Measurements from ENCODE around the gene EIF4B. TPM values are rescaled to one million over a fixed set of nuclear protein-coding genes. Genes with fewer than 3 reads are reported as not detected.
A peak's percentile ranks its signal among the peaks of the same experiment; 100 is the strongest.

Gene EIF4B
- polyA plus RNA-seq, 1 of the 3 experiments (the other 2 are of a cell fraction): 267 TPM

DNA sequence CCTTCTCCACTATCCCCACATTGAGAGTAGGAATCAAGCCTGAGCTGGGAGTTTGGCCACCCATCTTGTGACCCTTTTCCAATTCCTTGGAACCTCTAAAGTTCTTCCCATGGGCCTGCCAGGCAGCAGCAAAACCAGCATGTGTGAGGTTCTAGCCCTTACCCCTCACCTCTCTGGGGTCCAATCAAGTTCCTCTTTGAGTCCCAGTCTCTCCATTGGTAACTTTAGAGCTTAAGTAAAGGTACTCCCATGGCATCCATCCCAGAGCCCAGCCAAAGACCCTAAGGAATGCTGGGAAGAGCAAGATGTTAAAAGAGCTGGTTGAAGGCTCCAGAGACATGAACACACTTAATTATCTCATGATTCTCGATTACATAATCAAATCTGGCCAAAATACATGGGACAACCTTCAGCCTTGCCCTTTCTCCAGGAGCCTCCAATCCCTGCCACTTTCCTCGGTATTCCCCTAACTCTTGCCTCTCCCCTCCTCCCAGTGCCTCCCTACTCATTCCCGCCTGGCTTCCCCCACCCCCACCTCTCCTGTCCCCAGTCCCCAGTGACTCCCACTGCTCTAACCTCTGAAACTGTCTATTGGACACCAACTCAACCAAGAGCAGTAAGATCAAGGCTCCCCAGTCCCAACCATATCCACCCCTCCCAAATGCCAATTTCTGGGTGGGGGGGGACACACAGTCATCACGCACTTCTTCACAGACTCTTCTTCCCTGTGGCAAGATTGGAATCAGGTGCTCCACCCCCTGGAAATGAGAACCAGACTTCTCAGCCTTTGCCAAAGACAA, 38.8 kb downstream of the EIF4B start:
- Histone ChIP-seq H3K36me3 (replicated peaks in 1 of 2; ENCODE audit: control insufficient read depth in 1 of 2, insufficient read depth in 2 of 2, low read length in 1 of 2) (peaks cover 9 to 12% of the 10 kb centered on the region in 2 experiments), H3K4me2 (peak overlapping the region; percentile 92), H3K79me2 (ENCODE audit: insufficient read depth) (peaks cover 20% of the 10 kb centered on the region), H3K27ac (ENCODE audit: low read depth in 2 of 2, low read length in 1 of 2) (no peak overlapping the region; a peak in 1 of 4 replicates), H3K9ac (no peak overlapping the region), H3K4me3 (ENCODE audit: low read depth in 2 of 2, low read length in 1 of 2) (no peak overlapping the region), H3K27me3 (ENCODE audit: insufficient read depth) (no peaks in the 10 kb centered on the region), H3F3A (replicated peaks; ENCODE audit: insufficient read depth) (peaks cover 44% of the 10 kb centered on the region), H2AFZ (ENCODE audit: low read depth) (no peak overlapping the region), H3K9me2 (no peaks in the 10 kb centered on the region), H4K20me1 (ENCODE audit: insufficient read depth) (no peaks in the 10 kb centered on the region), H3K9me3 (no peaks in the 10 kb centered on the region), H3K4me1 (ENCODE audit: control insufficient read depth in 1 of 2, insufficient read depth in 2 of 2, low read depth in 1 of 2, low read length in 1 of 2) (peaks cover 18 to 40% of the 10 kb centered on the region in 2 experiments)
- ChIA-PET POLR2A (no interaction called here), CTCF (interaction anchor here (0.6 to 13.8 kb wide), 10 partner anchors 9 to 166 kb away, joined by 3 to 182 read pairs (median 4); partner anchors contain the start of gene SOAT2)
- 87% methylated on average over 4 of the region's 4 CpGs for WGBS (ENCODE audit: low lambda C conversion rate)
- DNase-seq: no peak
- TF ChIP-seq GABPA (IDR thresholded peaks at IDR 0.05; ENCODE audit: low read depth) (no peak), RCOR1 (IDR thresholded peaks at IDR 0.05; ENCODE audit: low read length) (no peak), NRF1 (IDR thresholded peaks at IDR 0.05; ENCODE audit: low read depth, low read length) (no peak), RFX5 (IDR thresholded peaks at IDR 0.05; ENCODE audit: low read length) (no peak), EP300 (IDR thresholded peaks at IDR 0.05; ENCODE audit: borderline replicate concordance in 1 of 2, low read depth in 1 of 2, low read length in 1 of 2) (no peak), MEF2A (IDR thresholded peaks at IDR 0.05; ENCODE audit: borderline replicate concordance, low read depth) (no peak), RXRA (IDR thresholded peaks at IDR 0.05; ENCODE audit: borderline replicate concordance, low read depth) (no peak), TAF1 (IDR thresholded peaks at IDR 0.05; ENCODE audit: borderline replicate concordance, low read depth, low read length) (no peak)
- TF ChIP-seq, protein P1, sequence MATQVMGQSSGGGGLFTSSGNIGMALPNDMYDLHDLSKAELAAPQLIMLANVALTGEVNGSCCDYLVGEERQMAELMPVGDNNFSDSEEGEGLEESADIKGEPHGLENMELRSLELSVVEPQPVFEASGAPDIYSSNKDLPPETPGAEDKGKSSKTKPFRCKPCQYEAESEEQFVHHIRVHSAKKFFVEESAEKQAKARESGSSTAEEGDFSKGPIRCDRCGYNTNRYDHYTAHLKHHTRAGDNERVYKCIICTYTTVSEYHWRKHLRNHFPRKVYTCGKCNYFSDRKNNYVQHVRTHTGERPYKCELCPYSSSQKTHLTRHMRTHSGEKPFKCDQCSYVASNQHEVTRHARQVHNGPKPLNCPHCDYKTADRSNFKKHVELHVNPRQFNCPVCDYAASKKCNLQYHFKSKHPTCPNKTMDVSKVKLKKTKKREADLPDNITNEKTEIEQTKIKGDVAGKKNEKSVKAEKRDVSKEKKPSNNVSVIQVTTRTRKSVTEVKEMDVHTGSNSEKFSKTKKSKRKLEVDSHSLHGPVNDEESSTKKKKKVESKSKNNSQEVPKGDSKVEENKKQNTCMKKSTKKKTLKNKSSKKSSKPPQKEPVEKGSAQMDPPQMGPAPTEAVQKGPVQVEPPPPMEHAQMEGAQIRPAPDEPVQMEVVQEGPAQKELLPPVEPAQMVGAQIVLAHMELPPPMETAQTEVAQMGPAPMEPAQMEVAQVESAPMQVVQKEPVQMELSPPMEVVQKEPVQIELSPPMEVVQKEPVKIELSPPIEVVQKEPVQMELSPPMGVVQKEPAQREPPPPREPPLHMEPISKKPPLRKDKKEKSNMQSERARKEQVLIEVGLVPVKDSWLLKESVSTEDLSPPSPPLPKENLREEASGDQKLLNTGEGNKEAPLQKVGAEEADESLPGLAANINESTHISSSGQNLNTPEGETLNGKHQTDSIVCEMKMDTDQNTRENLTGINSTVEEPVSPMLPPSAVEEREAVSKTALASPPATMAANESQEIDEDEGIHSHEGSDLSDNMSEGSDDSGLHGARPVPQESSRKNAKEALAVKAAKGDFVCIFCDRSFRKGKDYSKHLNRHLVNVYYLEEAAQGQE (IDR thresholded peaks at IDR 0.05; ENCODE audit: low read depth, low read length): no peak

DNA sequence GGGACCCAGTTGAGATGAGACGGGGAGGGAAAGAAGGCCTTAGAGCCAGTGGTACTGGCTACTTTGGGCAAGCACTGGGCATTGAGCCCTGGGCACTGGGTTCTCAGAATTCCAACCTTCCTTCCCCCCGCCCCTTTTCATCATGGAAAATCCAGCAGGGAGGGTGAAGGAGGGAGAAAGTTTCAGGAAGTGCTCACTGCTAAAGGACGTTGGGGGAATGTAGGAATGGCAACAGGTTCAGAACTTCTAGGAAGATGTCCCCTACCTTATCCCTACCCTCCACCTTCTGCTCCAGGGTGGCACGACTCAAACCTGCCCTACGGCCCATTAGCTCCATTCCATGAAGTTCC, 39.4 kb downstream of the EIF4B start:
- no peaks in the 10 kb centered on the region for H4K20me1 ChIP-seq (ENCODE audit: insufficient read depth)
- peaks cover 18 to 46% of the 10 kb centered on the region in 2 experiments for H3K4me1 ChIP-seq (ENCODE audit: control insufficient read depth in 1 of 2, insufficient read depth in 2 of 2, low read depth in 1 of 2, low read length in 1 of 2)
- TF ChIP-seq ELF1 (IDR thresholded peaks at IDR 0.05) (no peak), NRF1 (IDR thresholded peaks at IDR 0.05; ENCODE audit: low read depth, low read length) (no peak), YY1 (IDR thresholded peaks at IDR 0.05; ENCODE audit: low read depth) (no peak), TEAD4 (IDR thresholded peaks at IDR 0.05; ENCODE audit: borderline replicate concordance, insufficient read depth) (no peak), FOXM1 (IDR thresholded peaks at IDR 0.05; ENCODE audit: low read depth) (no peak), RFX5 (IDR thresholded peaks at IDR 0.05; ENCODE audit: low read length) (no peak)
- TF ChIP-seq, protein P2, sequence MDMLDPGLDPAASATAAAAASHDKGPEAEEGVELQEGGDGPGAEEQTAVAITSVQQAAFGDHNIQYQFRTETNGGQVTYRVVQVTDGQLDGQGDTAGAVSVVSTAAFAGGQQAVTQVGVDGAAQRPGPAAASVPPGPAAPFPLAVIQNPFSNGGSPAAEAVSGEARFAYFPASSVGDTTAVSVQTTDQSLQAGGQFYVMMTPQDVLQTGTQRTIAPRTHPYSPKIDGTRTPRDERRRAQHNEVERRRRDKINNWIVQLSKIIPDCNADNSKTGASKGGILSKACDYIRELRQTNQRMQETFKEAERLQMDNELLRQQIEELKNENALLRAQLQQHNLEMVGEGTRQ (IDR thresholded peaks at IDR 0.05; ENCODE audit: borderline replicate concordance, low read depth, low read length): no peak
- TF ChIP-seq, protein P1 (IDR thresholded peaks at IDR 0.05; ENCODE audit: low read depth, low read length): no peak
- TF ChIP-seq, protein P3, sequence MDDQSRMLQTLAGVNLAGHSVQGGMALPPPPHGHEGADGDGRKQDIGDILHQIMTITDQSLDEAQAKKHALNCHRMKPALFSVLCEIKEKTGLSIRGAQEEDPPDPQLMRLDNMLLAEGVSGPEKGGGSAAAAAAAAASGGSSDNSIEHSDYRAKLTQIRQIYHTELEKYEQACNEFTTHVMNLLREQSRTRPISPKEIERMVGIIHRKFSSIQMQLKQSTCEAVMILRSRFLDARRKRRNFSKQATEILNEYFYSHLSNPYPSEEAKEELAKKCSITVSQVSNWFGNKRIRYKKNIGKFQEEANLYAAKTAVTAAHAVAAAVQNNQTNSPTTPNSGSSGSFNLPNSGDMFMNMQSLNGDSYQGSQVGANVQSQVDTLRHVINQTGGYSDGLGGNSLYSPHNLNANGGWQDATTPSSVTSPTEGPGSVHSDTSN (IDR thresholded peaks at IDR 0.05): no peak
- ChIA-PET CTCF (interaction anchor here (0.6 to 13.8 kb wide), 11 partner anchors 8 to 165 kb away, joined by 3 to 182 read pairs (median 4); partner anchors contain the start of genes IGFBP6 and SOAT2), POLR2A (no interaction called here)
- WGBS (ENCODE audit: low lambda C conversion rate): 69% methylated on average over 5 of the region's 5 CpGs
- H3K9ac ChIP-seq: no peak overlapping the region
- H3K9me2 ChIP-seq: no peaks in the 10 kb centered on the region
- peak overlapping the region; percentile 92 to 98; a peak in 3 of 4 replicates for H3K27ac ChIP-seq (ENCODE audit: low read depth in 2 of 2, low read length in 1 of 2)
- no peak for DNase-seq
- peak overlapping the region; percentile 92 for H3K4me2 ChIP-seq
- H3K9me3 ChIP-seq: no peaks in the 10 kb centered on the region
- H2AFZ ChIP-seq (ENCODE audit: low read depth): no peak overlapping the region
- peak overlapping the region; percentile 73 to 79; a peak in 2 of 4 replicates for H3K4me3 ChIP-seq (ENCODE audit: low read depth in 2 of 2, low read length in 1 of 2)
- H3K27me3 ChIP-seq (ENCODE audit: insufficient read depth): no peaks in the 10 kb centered on the region
- peaks cover 26% of the 10 kb centered on the region for H3K79me2 ChIP-seq (ENCODE audit: insufficient read depth)
- peaks cover 44% of the 10 kb centered on the region for H3F3A ChIP-seq (replicated peaks; ENCODE audit: insufficient read depth)
- peaks cover 9% of the 10 kb centered on the region in 2 experiments for H3K36me3 ChIP-seq (replicated peaks in 1 of 2; ENCODE audit: control insufficient read depth in 1 of 2, insufficient read depth in 2 of 2, low read length in 1 of 2)
